Neural cell (in vitro differentiated cells): ENCODE data around the gene PDE7B. TPM values are rescaled to one million over a fixed set of nuclear protein-coding genes. Genes with fewer than 3 reads are reported as not detected.

Experiments
- H2AFZ ChIP-seq: fragments of 200-600, 300-800 bp; sonication (generic), shearing (Covaris generic); 2 replicates; pipeline ENCODE4 v1.6.0; 2014; ENCODE audit warnings: low read depth, mild to moderate bottlenecking, antibody characterized with exemption, low read length, moderate library complexity
- H3F3A ChIP-seq: fragments of 200-600 bp; shearing (Covaris generic); 2 replicates; pipeline ENCODE4 v1.6.1; 2016; ENCODE audit warnings: mild to moderate bottlenecking, moderate library complexity, mixed read lengths, antibody characterized with exemption, low read length; ENCODE audit not compliant: insufficient read depth, poor library complexity, severe bottlenecking
- H3K27ac ChIP-seq: fragments of 200-600, 300-800 bp; sonication (generic), shearing (Covaris generic); 2 replicates; pipeline ENCODE4 v1.5.1; 2014; ENCODE audit warnings: mild to moderate bottlenecking, low read length, moderate library complexity
- H3K27me3 ChIP-seq: fragments of 300-800, 200-600 bp; sonication (generic), shearing (Covaris generic); 2 replicates; pipeline ENCODE4 v1.6.0; 2014; ENCODE audit warnings: mild to moderate bottlenecking, low read depth, low read length, moderate library complexity; ENCODE audit not compliant: insufficient read depth
- H3K36me3 ChIP-seq: fragments of 300-800, 200-600 bp; sonication (generic), shearing (Covaris generic); 2 replicates; pipeline ENCODE4 v1.5.1; 2014; ENCODE audit warnings: mild to moderate bottlenecking, antibody characterized with exemption, low read length, moderate library complexity; ENCODE audit not compliant: insufficient read depth
- H3K4me2 ChIP-seq: fragments of 300-800, 200-600 bp; sonication (generic), shearing (Covaris generic); 2 replicates; pipeline ENCODE4 v1.6.0; 2014; ENCODE audit warnings: mild to moderate bottlenecking, low read length
- H3K4me3 ChIP-seq: fragments of 300-800, 200-600 bp; sonication (generic), shearing (Covaris generic); 2 replicates; pipeline ENCODE4 v1.5.1; 2014; ENCODE audit warnings: mild to moderate bottlenecking, low read length, moderate library complexity
- H3K79me2 ChIP-seq: fragments of 200-600 bp; shearing (Covaris generic); replicated peaks from 2 replicates; pipeline ENCODE4 v1.6.0; 2014; ENCODE audit warnings: mild to moderate bottlenecking, low read length, moderate library complexity; ENCODE audit not compliant: insufficient read depth
- H3K9ac ChIP-seq: fragments of 300-800, 200-600 bp; sonication (generic), shearing (Covaris generic); 2 replicates; pipeline ENCODE4 v1.6.1; 2016; ENCODE audit warnings: mild to moderate bottlenecking, low read length, mixed read lengths
- H3K9me2 ChIP-seq: fragments of 200-600 bp; shearing (Covaris generic); 2 replicates; pipeline ENCODE4 v1.6.1; 2016; ENCODE audit warnings: mild to moderate bottlenecking, low read length, mixed read lengths; ENCODE audit not compliant: insufficient read depth
- H3K9me3 ChIP-seq: fragments of 200-600, 300-800 bp; sonication (generic), shearing (Covaris generic); 2 replicates; pipeline ENCODE4 v1.6.1; 2016; ENCODE audit warnings: mild to moderate bottlenecking, mixed run types, low read length, moderate library complexity, mixed read lengths
- H4K20me1 ChIP-seq: fragments of 200-600 bp; shearing (Covaris generic); 2 replicates; pipeline ENCODE4 v1.6.1; 2016; ENCODE audit warnings: mild to moderate bottlenecking, mixed run types; ENCODE audit not compliant: insufficient read depth
- EP300 ChIP-seq: fragments of 450-650 bp; conservative IDR thresholded peaks from 2 replicates; pipeline ENCODE4 v1.6.1; 2014; ENCODE audit warnings: antibody characterized with exemption, mild to moderate bottlenecking, moderate library complexity; ENCODE audit not compliant: poor library complexity, severe bottlenecking
- EZH2 ChIP-seq: fragments of 200-600, 300-800 bp; shearing (Covaris generic), sonication (generic); IDR thresholded peaks from 2 replicates; pipeline ENCODE4 v1.6.1; 2014; ENCODE audit warnings: antibody characterized with exemption, low read length, borderline replicate concordance, mild to moderate bottlenecking; ENCODE audit not compliant: insufficient read depth, poor library complexity, severe bottlenecking
- MXI1 ChIP-seq: fragments of 450-650 bp; conservative IDR thresholded peaks from 2 replicates; pipeline ENCODE4 v1.6.1; 2014; ENCODE audit warnings: antibody characterized with exemption, mild to moderate bottlenecking; ENCODE audit not compliant: poor library complexity, severe bottlenecking
- POLR2AphosphoS5 ChIP-seq: IDR thresholded peaks from 2 replicates; pipeline ENCODE4 v1.6.1; 2012
- RAD21 ChIP-seq: fragments of 450-650 bp; conservative IDR thresholded peaks from 2 replicates; pipeline ENCODE4 v1.6.1; 2014; ENCODE audit warnings: antibody characterized with exemption, mild to moderate bottlenecking, moderate library complexity
- SMC3 ChIP-seq: fragments of 450-650 bp; conservative IDR thresholded peaks from 2 replicates; pipeline ENCODE4 v1.6.1; 2014; ENCODE audit warnings: antibody characterized with exemption, mild to moderate bottlenecking, moderate library complexity; ENCODE audit not compliant: poor library complexity
- TAF1 ChIP-seq: IDR thresholded peaks from 2 replicates; pipeline ENCODE4 v1.6.1; 2012; ENCODE audit warnings: low read depth
- polyA plus RNA-seq: library from polyadenylated mRNA; depleted of rRNA; stranded (reverse); fragments of >200 nt; gene quantifications from 2 replicates; pipeline ENCODE4 v1.2.3, GENCODE V29; 2014
- TF ChIP-seq, protein P1 (sequence below): IDR thresholded peaks from 2 replicates; pipeline ENCODE4 v1.6.1; 2012; ENCODE audit warnings: borderline replicate concordance
- TF ChIP-seq, protein P2 (sequence below): fragments of 450-650 bp; IDR thresholded peaks from 2 replicates; pipeline ENCODE4 v1.5.1; 2014; ENCODE audit warnings: antibody characterized with exemption, mild to moderate bottlenecking, moderate library complexity; ENCODE audit not compliant: poor library complexity, severe bottlenecking

The PDE7B gene
- polyA plus RNA-seq, 1 donor from 2014 or later, result 5.9 TPM

DNA sequence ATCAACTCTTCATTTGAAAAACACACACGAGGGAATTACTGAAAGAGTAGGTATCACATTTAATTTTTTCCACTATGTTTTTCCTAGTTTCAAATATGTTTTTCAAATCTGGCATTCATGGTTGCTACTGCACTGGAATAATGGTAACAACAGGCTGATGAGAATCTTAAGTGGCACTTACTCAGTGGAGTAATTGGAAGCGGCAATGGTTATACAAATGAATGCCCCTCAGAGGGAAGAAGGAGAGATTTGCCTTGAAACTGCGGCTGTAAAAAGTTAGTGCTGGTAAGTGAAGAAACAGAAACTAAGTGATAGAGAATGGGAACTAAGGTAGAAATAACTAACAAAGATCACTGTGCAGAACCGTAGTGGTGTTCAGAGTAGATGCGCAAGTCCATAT is 41.0 kb upstream of the PDE7B start:
- TF ChIP-seq TAF1, result no peak
- Histone ChIP-seq H3K4me3 (no peak overlapping the region), H3K4me2 (no peak overlapping the region), H3F3A (no peaks in the 10 kb centered on the region), H3K9ac (no peak overlapping the region), H3K27me3 (no peaks in the 10 kb centered on the region), H2AFZ (no peak overlapping the region), H3K79me2 (no peaks in the 10 kb centered on the region), H4K20me1 (no peaks in the 10 kb centered on the region), H3K27ac (no peak overlapping the region), H3K9me3 (no peaks in the 10 kb centered on the region), H3K36me3 (no peaks in the 10 kb centered on the region), H3K9me2 (no peaks in the 10 kb centered on the region)

DNA sequence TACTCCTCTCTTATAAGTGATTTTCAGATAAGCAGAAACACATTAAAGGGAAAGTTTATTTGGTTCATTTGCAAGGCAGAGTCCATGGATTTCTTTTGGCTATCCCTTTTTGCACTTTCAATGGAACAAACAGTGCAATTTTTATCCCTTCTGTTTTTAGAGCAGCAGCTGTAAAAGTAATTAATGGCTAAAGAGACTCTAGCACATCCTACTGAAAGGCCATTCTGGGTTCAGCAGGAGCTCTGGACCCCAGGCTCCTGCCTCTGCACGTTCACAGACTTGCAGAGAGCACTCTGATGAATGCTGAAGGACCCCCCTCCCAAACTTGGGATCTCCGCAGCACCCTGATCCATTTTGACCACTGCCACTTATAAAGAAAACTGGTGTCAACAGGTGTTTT is 40.3 kb upstream of the PDE7B start:
- no peak for TF ChIP-seq EZH2
- no peaks in the 10 kb centered on the region for H4K20me1 ChIP-seq
- H3K36me3 ChIP-seq, result no peaks in the 10 kb centered on the region
- H3K4me3 ChIP-seq, result no peak overlapping the region
- no peaks in the 10 kb centered on the region for H3K9me2 ChIP-seq
- H3K9me3 ChIP-seq, result no peaks in the 10 kb centered on the region
- no peak overlapping the region for H3K4me2 ChIP-seq
- no peaks in the 10 kb centered on the region for H3K79me2 ChIP-seq
- no peaks in the 10 kb centered on the region for H3F3A ChIP-seq
- no peaks in the 10 kb centered on the region for H3K27me3 ChIP-seq
- H3K27ac ChIP-seq, result no peak overlapping the region
- H3K9ac ChIP-seq, result no peak overlapping the region
- H2AFZ ChIP-seq, result no peak overlapping the region

DNA sequence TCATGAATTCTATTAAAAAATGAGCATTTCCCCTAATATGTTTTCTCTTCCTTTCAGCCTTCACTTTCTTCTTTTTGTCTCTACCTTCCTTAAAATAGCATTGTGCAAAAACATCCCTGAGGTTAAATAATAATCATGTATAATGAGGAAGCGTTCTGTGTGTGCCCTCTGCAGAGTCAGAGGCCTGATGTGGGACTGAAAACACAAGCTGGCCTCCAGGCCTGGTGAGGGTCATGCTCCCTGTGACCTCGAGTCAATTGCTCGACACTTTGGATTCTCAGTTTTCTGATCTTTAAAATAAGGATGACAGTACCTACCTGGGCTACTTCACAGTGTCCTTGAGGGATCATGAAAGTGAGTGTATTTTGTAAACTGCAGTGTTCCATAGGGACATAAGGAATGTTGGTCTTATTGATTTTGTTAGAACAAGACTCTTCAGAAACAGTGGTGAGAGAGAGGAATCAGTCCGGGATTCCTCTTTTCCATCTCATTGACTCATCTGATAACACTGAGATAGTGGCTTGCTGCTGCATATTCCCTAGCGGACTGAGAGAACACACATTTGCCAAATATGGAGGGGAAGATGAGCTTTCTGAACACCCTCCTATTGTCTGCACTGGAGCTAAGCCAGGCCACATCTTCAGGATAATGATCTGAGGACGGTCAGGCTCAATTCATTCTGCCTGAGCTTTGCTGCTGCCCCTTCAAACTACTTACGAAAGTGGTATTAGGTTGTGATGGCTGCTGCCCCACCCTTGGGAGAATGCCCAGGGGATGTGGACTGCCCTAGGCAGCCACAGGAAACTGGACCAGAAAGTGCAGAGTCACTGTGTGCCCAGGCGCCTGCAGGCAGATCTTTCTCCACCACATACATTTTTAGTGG is 39.6 kb upstream of the PDE7B start:
- Histone ChIP-seq H3K4me3 (no peak overlapping the region), H3K9me3 (no peaks in the 10 kb centered on the region), H3K79me2 (no peaks in the 10 kb centered on the region), H3K36me3 (no peaks in the 10 kb centered on the region), H3K4me2 (no peak overlapping the region), H3K9me2 (no peaks in the 10 kb centered on the region), H4K20me1 (no peaks in the 10 kb centered on the region), H3K9ac (no peak overlapping the region), H2AFZ (no peak overlapping the region), H3K27me3 (no peaks in the 10 kb centered on the region), H3K27ac (no peak overlapping the region), H3F3A (no peaks in the 10 kb centered on the region)
- no peak for TF ChIP-seq EP300
- no peak for TF ChIP-seq TAF1
- TF ChIP-seq MXI1, result no peak
- TF ChIP-seq, protein P1, sequence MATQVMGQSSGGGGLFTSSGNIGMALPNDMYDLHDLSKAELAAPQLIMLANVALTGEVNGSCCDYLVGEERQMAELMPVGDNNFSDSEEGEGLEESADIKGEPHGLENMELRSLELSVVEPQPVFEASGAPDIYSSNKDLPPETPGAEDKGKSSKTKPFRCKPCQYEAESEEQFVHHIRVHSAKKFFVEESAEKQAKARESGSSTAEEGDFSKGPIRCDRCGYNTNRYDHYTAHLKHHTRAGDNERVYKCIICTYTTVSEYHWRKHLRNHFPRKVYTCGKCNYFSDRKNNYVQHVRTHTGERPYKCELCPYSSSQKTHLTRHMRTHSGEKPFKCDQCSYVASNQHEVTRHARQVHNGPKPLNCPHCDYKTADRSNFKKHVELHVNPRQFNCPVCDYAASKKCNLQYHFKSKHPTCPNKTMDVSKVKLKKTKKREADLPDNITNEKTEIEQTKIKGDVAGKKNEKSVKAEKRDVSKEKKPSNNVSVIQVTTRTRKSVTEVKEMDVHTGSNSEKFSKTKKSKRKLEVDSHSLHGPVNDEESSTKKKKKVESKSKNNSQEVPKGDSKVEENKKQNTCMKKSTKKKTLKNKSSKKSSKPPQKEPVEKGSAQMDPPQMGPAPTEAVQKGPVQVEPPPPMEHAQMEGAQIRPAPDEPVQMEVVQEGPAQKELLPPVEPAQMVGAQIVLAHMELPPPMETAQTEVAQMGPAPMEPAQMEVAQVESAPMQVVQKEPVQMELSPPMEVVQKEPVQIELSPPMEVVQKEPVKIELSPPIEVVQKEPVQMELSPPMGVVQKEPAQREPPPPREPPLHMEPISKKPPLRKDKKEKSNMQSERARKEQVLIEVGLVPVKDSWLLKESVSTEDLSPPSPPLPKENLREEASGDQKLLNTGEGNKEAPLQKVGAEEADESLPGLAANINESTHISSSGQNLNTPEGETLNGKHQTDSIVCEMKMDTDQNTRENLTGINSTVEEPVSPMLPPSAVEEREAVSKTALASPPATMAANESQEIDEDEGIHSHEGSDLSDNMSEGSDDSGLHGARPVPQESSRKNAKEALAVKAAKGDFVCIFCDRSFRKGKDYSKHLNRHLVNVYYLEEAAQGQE, result no peak
- no peak for TF ChIP-seq SMC3
- no peak for TF ChIP-seq POLR2AphosphoS5
- TF ChIP-seq, protein P2, sequence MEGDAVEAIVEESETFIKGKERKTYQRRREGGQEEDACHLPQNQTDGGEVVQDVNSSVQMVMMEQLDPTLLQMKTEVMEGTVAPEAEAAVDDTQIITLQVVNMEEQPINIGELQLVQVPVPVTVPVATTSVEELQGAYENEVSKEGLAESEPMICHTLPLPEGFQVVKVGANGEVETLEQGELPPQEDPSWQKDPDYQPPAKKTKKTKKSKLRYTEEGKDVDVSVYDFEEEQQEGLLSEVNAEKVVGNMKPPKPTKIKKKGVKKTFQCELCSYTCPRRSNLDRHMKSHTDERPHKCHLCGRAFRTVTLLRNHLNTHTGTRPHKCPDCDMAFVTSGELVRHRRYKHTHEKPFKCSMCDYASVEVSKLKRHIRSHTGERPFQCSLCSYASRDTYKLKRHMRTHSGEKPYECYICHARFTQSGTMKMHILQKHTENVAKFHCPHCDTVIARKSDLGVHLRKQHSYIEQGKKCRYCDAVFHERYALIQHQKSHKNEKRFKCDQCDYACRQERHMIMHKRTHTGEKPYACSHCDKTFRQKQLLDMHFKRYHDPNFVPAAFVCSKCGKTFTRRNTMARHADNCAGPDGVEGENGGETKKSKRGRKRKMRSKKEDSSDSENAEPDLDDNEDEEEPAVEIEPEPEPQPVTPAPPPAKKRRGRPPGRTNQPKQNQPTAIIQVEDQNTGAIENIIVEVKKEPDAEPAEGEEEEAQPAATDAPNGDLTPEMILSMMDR, result no peak
- TF ChIP-seq RAD21, result no peak
- no peak for TF ChIP-seq EZH2
